HG03442 (cell line): ENCODE results near the gene EMX1.

Experiments used
- ATAC-seq: cut with Tn5 transposase; IDR thresholded peaks from one replicate; pipeline ENCODE4 v1.9.1; 2021; ENCODE audit warnings: mild to moderate bottlenecking, moderate library complexity; ENCODE audit not compliant: unreplicated experiment

Gene EMX1

GRCh38 chr2:72956050-72956395 is 38.7 kb downstream of the EMX1 start:
- no peak for ATAC-seq

- ATAC-seq, result no peak
Observed at GRCh38 chr2:72956936-72957335, 39.6 kb downstream of the EMX1 start.

GRCh38 chr2:72958542-72959385 is 41.4 kb downstream of the EMX1 start:
- no peak for ATAC-seq

- ATAC-seq, result no peak
Observed at GRCh38 chr2:72959554-72959953, 42.2 kb downstream of the EMX1 start.

GRCh38 chr2:72959995-72960981 is 43.0 kb downstream of the EMX1 start:
- ATAC-seq, result no peak

GRCh38 chr2:72961036-72961720 is 43.9 kb downstream of the EMX1 start:
- ATAC-seq, result no peak

- ATAC-seq, result no peak
Observed at GRCh38 chr2:72961853-72962468, 44.6 kb downstream of the EMX1 start.

GRCh38 chr2:72962911-72963310 is 45.6 kb downstream of the EMX1 start:
- no peak for ATAC-seq

- ATAC-seq, result no peak
Observed at GRCh38 chr2:72963423-72964145, 46.3 kb downstream of the EMX1 start.

- no peak for ATAC-seq
Observed at GRCh38 chr2:72964146-72964525, 46.8 kb downstream of the EMX1 start.

- no peak for ATAC-seq
Observed at GRCh38 chr2:72965016-72965415, 47.7 kb downstream of the EMX1 start.

- ATAC-seq, result no peak
Observed at GRCh38 chr2:72965770-72966450, 48.6 kb downstream of the EMX1 start.

- no peak for ATAC-seq
Observed at GRCh38 chr2:72968286-72968685, 51.0 kb downstream of the EMX1 start.

GRCh38 chr2:72969706-72970105 is 52.4 kb downstream of the EMX1 start:
- no peak for ATAC-seq

GRCh38 chr2:72971036-72971435 is 53.7 kb downstream of the EMX1 start:
- no peak for ATAC-seq

- no peak for ATAC-seq
Observed at GRCh38 chr2:72972352-72973136, 55.2 kb downstream of the EMX1 start.

- no peak for ATAC-seq
Observed at GRCh38 chr2:72973137-72973535, 55.8 kb downstream of the EMX1 start.

- ATAC-seq, result peak; percentile 93
Observed at GRCh38 chr2:72973566-72974435, 56.5 kb downstream of the EMX1 start.
